ENCODE data around the gene KATNAL1. TPM values are rescaled to one million over a fixed set of nuclear protein-coding genes. Genes with fewer than 3 reads are reported as not detected.

The KATNAL1 gene
- total and polyA plus RNA-seq, 10 of the 15 experiments (the other 5 are each of a cell fraction or from before 2014, with no cell fraction given), result 6.5 to 18.7 (median 11.7) TPM

DNA sequence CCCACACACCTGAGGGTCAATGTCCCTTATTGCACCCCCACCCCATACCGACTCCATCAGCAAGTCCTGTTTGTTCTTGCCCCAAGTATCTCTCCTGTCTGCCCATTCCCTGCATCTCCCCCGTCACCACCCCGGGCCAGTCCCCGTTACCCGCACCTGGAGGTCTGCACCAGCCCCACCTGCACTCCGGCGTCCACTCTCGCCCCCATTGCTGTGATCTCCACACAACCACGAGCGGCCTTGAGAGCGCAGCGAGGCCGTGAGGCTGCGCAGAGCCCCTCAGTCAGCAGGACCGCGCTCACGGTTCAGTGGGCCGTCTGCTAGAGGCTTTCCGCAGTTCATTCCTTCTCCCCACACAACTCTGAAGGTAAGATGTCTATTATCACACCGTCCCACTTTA is 152.8 kb downstream of the KATNAL1 start:
- in situ Hi-C loops (cut with MboI), result no loop called here
- CTCF ChIA-PET, result no interaction called here
- Histone ChIP-seq H4K20me1 (ENCODE audit: control insufficient read depth, insufficient read depth) (no peaks in the 10 kb centered on the region), H3K27me3 (replicated peaks in 1 of 2; ENCODE audit: control insufficient read depth in 2 of 2, insufficient read depth in 2 of 2, low read length in 1 of 2) (no peaks in the 10 kb centered on the region), H3K9ac (ENCODE audit: control insufficient read depth, insufficient read depth, low read length) (no peak overlapping the region), H2AFZ (ENCODE audit: control insufficient read depth, low read depth, low read length) (no peak overlapping the region), H3K36me3 (ENCODE audit: control insufficient read depth in 2 of 2, insufficient read depth in 2 of 2, low read length in 1 of 2) (no peaks in the 10 kb centered on the region), H3K4me3 (no peak overlapping the region), H3K27ac (ENCODE audit: control insufficient read depth, insufficient read depth) (no peak overlapping the region), H3K9me3 (replicated peaks; ENCODE audit: control insufficient read depth, insufficient read depth, low read length) (no peaks in the 10 kb centered on the region), H3K79me2 (ENCODE audit: control insufficient read depth, insufficient read depth, low read length) (no peaks in the 10 kb centered on the region), H3K4me2 (ENCODE audit: control insufficient read depth, insufficient read depth) (no peak overlapping the region), H3K4me1 (ENCODE audit: control insufficient read depth, insufficient read depth, low read length) (peaks cover 30% of the 10 kb centered on the region)
- POLR2A ChIA-PET, result no interaction called here
- ATAC-seq (no peak), DNase-seq (ENCODE audit: low read depth, low spot score) (no peak), FAIRE-seq (no peak)
- intact Hi-C loops (cut with micrococcal nuclease; ENCODE audit: unreplicated experiment), result no loop called here
- RAD21 ChIA-PET (ENCODE audit: unreplicated experiment), result interaction anchor here (1.3 kb wide), 1 partner anchor 22 kb away, joined by 3 read pairs; no protein-coding TSS in a partner anchor
- SMC1A ChIA-PET (ENCODE audit: uncharacterized antibody, unreplicated experiment), result interaction anchor here (6.5 kb wide), 1 partner anchor 10 kb away, joined by 91 read pairs; no protein-coding TSS in a partner anchor
- TF ChIP-seq, protein P1, sequence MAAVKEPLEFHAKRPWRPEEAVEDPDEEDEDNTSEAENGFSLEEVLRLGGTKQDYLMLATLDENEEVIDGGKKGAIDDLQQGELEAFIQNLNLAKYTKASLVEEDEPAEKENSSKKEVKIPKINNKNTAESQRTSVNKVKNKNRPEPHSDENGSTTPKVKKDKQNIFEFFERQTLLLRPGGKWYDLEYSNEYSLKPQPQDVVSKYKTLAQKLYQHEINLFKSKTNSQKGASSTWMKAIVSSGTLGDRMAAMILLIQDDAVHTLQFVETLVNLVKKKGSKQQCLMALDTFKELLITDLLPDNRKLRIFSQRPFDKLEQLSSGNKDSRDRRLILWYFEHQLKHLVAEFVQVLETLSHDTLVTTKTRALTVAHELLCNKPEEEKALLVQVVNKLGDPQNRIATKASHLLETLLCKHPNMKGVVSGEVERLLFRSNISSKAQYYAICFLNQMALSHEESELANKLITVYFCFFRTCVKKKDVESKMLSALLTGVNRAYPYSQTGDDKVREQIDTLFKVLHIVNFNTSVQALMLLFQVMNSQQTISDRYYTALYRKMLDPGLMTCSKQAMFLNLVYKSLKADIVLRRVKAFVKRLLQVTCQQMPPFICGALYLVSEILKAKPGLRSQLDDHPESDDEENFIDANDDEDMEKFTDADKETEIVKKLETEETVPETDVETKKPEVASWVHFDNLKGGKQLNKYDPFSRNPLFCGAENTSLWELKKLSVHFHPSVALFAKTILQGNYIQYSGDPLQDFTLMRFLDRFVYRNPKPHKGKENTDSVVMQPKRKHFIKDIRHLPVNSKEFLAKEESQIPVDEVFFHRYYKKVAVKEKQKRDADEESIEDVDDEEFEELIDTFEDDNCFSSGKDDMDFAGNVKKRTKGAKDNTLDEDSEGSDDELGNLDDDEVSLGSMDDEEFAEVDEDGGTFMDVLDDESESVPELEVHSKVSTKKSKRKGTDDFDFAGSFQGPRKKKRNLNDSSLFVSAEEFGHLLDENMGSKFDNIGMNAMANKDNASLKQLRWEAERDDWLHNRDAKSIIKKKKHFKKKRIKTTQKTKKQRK (IDR thresholded peaks at IDR 0.05; ENCODE audit: low read depth, low read length), result no peak
- TF ChIP-seq, protein P2, sequence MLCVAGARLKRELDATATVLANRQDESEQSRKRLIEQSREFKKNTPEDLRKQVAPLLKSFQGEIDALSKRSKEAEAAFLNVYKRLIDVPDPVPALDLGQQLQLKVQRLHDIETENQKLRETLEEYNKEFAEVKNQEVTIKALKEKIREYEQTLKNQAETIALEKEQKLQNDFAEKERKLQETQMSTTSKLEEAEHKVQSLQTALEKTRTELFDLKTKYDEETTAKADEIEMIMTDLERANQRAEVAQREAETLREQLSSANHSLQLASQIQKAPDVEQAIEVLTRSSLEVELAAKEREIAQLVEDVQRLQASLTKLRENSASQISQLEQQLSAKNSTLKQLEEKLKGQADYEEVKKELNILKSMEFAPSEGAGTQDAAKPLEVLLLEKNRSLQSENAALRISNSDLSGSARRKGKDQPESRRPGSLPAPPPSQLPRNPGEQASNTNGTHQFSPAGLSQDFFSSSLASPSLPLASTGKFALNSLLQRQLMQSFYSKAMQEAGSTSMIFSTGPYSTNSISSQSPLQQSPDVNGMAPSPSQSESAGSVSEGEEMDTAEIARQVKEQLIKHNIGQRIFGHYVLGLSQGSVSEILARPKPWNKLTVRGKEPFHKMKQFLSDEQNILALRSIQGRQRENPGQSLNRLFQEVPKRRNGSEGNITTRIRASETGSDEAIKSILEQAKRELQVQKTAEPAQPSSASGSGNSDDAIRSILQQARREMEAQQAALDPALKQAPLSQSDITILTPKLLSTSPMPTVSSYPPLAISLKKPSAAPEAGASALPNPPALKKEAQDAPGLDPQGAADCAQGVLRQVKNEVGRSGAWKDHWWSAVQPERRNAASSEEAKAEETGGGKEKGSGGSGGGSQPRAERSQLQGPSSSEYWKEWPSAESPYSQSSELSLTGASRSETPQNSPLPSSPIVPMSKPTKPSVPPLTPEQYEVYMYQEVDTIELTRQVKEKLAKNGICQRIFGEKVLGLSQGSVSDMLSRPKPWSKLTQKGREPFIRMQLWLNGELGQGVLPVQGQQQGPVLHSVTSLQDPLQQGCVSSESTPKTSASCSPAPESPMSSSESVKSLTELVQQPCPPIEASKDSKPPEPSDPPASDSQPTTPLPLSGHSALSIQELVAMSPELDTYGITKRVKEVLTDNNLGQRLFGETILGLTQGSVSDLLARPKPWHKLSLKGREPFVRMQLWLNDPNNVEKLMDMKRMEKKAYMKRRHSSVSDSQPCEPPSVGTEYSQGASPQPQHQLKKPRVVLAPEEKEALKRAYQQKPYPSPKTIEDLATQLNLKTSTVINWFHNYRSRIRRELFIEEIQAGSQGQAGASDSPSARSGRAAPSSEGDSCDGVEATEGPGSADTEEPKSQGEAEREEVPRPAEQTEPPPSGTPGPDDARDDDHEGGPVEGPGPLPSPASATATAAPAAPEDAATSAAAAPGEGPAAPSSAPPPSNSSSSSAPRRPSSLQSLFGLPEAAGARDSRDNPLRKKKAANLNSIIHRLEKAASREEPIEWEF (IDR thresholded peaks at IDR 0.05; ENCODE audit: insufficient replicate concordance, low read depth, low read length), result no peak
- no peak for TF ChIP-seq ZBED1 (IDR thresholded peaks at IDR 0.05; ENCODE audit: borderline replicate concordance)
- no peak for TF ChIP-seq WRNIP1 (IDR thresholded peaks at IDR 0.05; ENCODE audit: borderline replicate concordance, low read depth, low read length)
- TF ChIP-seq CHD1 (IDR thresholded peaks at IDR 0.05; ENCODE audit: low read depth, low read length), result no peak
- TF ChIP-seq, protein P3, sequence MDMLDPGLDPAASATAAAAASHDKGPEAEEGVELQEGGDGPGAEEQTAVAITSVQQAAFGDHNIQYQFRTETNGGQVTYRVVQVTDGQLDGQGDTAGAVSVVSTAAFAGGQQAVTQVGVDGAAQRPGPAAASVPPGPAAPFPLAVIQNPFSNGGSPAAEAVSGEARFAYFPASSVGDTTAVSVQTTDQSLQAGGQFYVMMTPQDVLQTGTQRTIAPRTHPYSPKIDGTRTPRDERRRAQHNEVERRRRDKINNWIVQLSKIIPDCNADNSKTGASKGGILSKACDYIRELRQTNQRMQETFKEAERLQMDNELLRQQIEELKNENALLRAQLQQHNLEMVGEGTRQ (IDR thresholded peaks at IDR 0.05; ENCODE audit: borderline replicate concordance, low read depth, low read length), result no peak
- no peak for TF ChIP-seq CHD4 (IDR thresholded peaks at IDR 0.05)
- no peak for TF ChIP-seq TAF1 (IDR thresholded peaks at IDR 0.05; ENCODE audit: borderline replicate concordance, low read depth, low read length)
- TF ChIP-seq STAT1 (conservative IDR thresholded peaks at IDR 0.05), result no peak
- no peak for TF ChIP-seq BMI1 (IDR thresholded peaks at IDR 0.05; ENCODE audit: borderline replicate concordance)
- TF ChIP-seq RELA (IDR thresholded peaks at IDR 0.05; ENCODE audit: borderline replicate concordance, partially characterized antibody), result no peak
- TF ChIP-seq FOXK2 (IDR thresholded peaks at IDR 0.05), result no peak
- TF ChIP-seq, protein P4, sequence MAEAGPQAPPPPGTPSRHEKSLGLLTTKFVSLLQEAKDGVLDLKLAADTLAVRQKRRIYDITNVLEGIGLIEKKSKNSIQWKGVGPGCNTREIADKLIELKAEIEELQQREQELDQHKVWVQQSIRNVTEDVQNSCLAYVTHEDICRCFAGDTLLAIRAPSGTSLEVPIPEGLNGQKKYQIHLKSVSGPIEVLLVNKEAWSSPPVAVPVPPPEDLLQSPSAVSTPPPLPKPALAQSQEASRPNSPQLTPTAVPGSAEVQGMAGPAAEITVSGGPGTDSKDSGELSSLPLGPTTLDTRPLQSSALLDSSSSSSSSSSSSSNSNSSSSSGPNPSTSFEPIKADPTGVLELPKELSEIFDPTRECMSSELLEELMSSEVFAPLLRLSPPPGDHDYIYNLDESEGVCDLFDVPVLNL (IDR thresholded peaks at IDR 0.05; ENCODE audit: low read depth, low read length), result no peak
- WGBS (ENCODE audit: insufficient coverage, insufficient replicate concordance, low lambda C conversion rate, missing lambda C conversion rate), result 86% methylated on average over 20 of the region's 20 CpGs
- BruUV-seq (replicated peaks), result no TSS peak
